ENCODE results near the gene POU2AF2. TPM values are rescaled to one million over a fixed set of nuclear protein-coding genes. Genes with fewer than 3 reads are reported as not detected.

The POU2AF2 gene
- total and polyA plus RNA-seq, 2 of the 8 experiments (the other 6 are each of a cell fraction or from before 2014, with no cell fraction given): not detected

- no peak for TF ChIP-seq CHD7 (IDR thresholded peaks at IDR 0.05; ENCODE audit: insufficient replicate concordance, low read length)
Measured at GRCh38 chr11:111327908-111328624, 82.5 kb downstream of the POU2AF2 start (continued).

Measured in H1 (cell line).